GM13977 (cell line): ENCODE results near the gene CYB561D1.
A peak's percentile ranks its signal among the peaks of the same experiment; 100 is the strongest.
"Not testable (repeated sequence)": the region's sequence is repeated elsewhere in the genome, so short reads cannot be mapped to it uniquely, and the experiment has no call there.

Experiments
- DNase-seq: peaks from one replicate; pipeline ENCODE4 v3.0.0; 2012; ENCODE audit warnings: low spot score
- in situ Hi-C: fragments of 300-500 bp; cut with MboI; formaldehyde crosslinking; loops from one replicate; pipeline ENCODE4 v1.12.0; 2022; ENCODE audit warnings: low sequenced_read_pairs, low pct_unique_long_range_greater_than_20kb, mixed read lengths, inconsistent platforms; ENCODE audit not compliant: unreplicated experiment
- TF ChIP-seq, protein P1 (sequence below): IDR thresholded peaks from 2 replicates; pipeline ENCODE4 v1.5.1; 2012; ENCODE audit warnings: mild to moderate bottlenecking, control low read depth; ENCODE audit not compliant: insufficient read depth; ENCODE audit errors: extremely low read depth, missing control alignments

Gene CYB561D1, protein sequence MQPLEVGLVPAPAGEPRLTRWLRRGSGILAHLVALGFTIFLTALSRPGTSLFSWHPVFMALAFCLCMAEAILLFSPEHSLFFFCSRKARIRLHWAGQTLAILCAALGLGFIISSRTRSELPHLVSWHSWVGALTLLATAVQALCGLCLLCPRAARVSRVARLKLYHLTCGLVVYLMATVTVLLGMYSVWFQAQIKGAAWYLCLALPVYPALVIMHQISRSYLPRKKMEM

DNA sequence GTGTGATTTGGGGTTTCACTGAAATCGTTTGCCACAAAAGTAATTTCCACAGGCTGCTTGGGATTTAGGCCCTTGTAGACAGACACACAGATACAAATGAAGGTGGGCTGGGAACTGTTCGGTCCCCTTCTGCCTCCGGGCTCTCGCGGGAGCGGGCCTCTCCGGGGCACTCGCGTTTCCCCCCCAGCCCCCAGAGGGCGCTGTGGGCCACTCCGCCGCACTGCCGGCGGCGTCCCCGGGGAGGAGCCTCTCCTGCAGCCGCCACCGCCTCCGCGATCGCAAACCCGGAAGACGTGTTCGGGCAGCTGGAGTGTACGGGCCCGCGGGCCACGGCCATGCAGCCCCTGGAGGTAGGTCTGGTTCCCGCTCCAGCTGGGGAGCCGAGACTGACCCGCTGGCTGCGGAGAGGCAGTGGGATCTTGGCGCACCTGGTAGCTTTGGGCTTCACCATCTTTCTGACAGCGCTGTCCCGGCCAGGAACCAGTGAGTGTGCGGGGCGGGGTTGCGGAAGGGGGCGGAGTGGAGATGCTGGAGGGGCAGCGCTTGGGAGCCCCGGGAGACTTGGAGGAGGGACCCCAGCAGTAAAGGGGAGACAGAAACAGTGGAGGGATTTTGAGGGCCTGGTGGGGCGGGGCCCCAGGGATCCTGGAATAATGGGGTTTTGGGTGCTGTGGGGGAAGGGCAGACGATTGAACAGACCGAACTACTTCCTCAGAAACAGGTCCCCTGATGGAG, at the start of gene CYB561D1:
CYB561D1 (plus strand) TSS at position 290 of the 735 bp plus-strand sequence; CDS start at position 336, 46 bp downstream.
- TF ChIP-seq, protein P1, sequence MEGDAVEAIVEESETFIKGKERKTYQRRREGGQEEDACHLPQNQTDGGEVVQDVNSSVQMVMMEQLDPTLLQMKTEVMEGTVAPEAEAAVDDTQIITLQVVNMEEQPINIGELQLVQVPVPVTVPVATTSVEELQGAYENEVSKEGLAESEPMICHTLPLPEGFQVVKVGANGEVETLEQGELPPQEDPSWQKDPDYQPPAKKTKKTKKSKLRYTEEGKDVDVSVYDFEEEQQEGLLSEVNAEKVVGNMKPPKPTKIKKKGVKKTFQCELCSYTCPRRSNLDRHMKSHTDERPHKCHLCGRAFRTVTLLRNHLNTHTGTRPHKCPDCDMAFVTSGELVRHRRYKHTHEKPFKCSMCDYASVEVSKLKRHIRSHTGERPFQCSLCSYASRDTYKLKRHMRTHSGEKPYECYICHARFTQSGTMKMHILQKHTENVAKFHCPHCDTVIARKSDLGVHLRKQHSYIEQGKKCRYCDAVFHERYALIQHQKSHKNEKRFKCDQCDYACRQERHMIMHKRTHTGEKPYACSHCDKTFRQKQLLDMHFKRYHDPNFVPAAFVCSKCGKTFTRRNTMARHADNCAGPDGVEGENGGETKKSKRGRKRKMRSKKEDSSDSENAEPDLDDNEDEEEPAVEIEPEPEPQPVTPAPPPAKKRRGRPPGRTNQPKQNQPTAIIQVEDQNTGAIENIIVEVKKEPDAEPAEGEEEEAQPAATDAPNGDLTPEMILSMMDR, result peak; percentile 94
- peak; percentile 93 for DNase-seq
- in situ Hi-C loops, result loop anchor here (5.0 kb wide), 1 partner anchor 38 kb away; no protein-coding TSS in a partner anchor

DNA sequence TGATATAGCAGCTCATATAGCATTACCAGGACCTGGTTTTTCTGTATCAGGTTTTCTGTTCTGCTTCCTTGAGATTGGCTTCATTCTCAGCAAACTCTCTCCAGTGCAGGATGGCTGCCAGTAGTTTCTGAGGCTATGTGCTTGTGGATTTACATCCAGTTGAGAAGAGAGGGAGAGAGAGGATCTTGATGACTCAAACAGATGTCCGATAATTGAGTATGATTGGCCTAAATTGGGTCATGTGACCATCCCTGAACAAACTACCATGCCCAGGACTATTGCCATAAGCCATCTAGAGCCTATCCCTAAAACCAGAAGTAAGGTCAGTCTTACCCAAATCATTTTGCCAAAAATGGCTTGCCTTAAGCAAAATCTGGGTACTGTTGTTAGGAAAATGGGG, 49.5 kb upstream of the CYB561D1 start:
- in situ Hi-C loops, result no loop called here
- no peak for DNase-seq
- TF ChIP-seq, protein P1, result no peak

DNA sequence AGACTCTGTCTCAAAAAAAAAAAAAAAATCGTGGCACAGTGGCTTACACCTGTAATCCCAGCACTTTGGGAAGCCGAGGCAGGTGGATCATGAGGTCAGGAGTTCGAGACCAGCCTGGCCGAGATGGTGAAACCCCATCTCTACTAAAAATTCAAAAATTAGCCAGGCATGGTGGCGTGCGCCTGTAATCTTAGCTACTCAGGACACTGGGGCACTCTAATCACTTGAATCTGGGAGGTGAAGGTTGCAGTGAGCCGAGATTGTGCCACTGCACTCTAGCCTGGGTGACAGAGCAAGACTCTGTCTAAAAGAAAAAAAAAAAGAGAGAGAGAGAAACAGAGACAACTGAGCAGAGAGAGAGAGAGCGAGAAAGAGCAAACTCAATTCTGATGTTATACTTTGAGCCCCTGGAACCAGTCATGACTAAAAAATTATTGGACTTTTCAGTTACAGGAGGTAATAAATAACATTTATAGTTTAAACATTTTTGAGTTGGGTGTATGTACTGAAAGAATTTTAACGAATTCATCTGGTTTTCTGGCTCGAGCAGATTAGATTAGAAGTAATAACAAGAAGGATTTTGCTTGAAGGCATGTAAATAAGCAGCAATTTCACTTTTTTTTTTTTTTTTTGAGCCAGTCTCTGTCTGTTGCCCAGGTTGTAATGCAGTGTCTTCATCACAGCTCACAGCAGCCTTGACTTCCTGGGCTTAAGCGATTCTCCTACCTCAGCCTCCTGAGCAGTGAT, 47.8 kb upstream of the CYB561D1 start:
- in situ Hi-C loops, DNase-seq: not testable (repeated sequence)

DNA sequence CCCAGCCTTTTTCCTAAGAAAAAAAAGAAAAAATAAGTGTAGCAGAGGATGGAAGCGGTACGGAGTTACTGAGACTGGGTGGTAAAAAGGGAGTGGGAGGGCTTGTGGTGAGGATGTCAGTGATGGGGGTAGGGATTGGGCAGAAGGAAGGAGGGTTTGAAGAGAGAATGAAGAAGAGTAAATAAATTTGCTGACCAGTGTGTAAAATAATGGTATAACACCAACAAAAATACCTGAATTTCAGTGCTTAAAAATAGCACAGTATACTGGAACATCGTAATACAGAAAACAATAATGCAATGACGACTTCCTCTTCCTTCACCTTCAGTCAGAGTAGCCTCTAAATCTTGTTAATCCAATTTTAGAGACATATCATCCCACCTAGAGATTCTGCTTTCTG, 46.4 kb upstream of the CYB561D1 start:
- in situ Hi-C loops, result no loop called here
- TF ChIP-seq, protein P1, result no peak
- no peak for DNase-seq

DNA sequence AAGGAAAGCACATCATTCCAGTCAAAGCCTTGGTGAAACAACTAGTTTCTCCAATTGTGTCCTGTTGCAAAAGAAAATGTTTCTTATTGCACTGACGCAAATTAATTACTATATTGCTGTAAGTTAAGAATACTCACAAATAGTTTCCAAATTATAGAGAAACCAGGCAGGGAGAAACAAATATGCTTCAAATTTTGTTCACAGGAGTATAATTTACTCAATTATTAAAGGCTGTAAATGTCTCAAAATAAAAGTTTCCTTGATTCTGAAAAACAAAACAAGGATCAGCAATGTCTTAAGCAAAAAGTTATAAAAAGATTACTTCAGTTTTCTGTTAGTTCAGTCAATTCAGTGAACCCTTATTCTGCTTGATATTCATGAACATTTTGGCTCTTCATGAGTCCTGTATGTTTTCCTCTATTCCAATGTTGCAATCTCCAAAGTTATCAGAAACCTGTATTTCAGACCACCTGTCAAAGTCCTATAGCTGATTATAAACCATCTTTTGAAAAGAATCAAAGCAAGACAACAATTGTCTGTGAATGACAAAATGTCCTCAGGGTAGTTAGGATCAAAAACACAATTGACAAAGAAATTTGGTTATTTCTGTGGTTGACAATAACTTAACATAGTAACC, 39.3 kb upstream of the CYB561D1 start:
- TF ChIP-seq, protein P1, result no peak
- in situ Hi-C loops, result no loop called here
- no peak for DNase-seq

DNA sequence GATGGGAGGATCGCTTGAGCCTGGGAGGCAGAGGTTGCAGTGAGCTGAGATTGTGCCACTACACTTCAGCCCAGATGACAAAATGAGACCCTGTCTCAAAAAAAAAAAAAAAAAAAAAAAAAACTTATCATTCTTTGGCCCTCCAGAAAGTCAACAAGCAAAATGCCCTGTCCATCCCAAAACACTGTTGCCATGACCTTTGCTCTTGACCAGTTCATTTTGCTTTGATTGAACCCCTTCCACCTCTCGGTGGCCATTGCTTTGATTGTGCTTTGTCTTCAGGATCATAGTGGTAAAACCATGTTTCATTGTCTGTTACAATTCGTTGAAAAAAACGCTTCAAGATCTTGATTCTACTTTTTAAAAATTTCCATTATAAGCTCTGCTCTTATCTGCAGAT, 36.1 kb upstream of the CYB561D1 start:
- in situ Hi-C loops, result no loop called here
- TF ChIP-seq, protein P1, result no peak
- no peak for DNase-seq

DNA sequence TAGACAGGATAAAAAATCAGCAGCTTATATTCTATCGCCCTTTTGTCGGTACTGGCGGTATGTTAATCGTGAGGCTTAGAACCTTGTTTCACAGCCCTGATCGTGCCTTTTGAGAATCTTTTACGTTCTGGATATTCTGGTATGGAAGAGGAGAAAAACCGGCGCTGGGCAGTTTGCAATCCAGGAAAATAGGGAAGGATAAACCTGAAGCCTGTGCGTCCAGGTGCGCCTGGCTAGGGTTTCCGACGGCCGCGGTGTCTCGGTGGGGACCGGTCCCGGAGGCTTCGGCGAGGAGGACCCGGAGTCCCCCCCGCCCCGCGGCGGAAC, 27.8 kb upstream of the CYB561D1 start:
- TF ChIP-seq, protein P1, result no peak
- DNase-seq, result peak; percentile 7
- in situ Hi-C loops, result no loop called here
